HG03159 (cell line): ENCODE measurements around the gene GSAP.
A peak's percentile ranks its signal among the peaks of the same experiment; 100 is the strongest.

Source experiments
- ATAC-seq: cut with Tn5 transposase; IDR thresholded peaks from one replicate; pipeline ENCODE4 v1.9.1; 2021; ENCODE audit warnings: mild to moderate bottlenecking, moderate library complexity; ENCODE audit not compliant: unreplicated experiment

Gene GSAP

GRCh38 chr7:77438131-77438530 is 22.0 kb upstream of the GSAP start:
- ATAC-seq = no peak

GRCh38 chr7:77434570-77435275 is 18.6 kb upstream of the GSAP start:
- ATAC-seq = no peak

- ATAC-seq = no peak
Measured at GRCh38 chr7:77433901-77434300, 17.8 kb upstream of the GSAP start.

- ATAC-seq = no peak
Measured at GRCh38 chr7:77430927-77431326, 14.8 kb upstream of the GSAP start.

GRCh38 chr7:77428777-77429231 is 12.7 kb upstream of the GSAP start:
- no peak for ATAC-seq

GRCh38 chr7:77427996-77428603 is 12.0 kb upstream of the GSAP start:
- ATAC-seq = no peak

- no peak for ATAC-seq
Measured at GRCh38 chr7:77426521-77427051, 10.4 kb upstream of the GSAP start.

- ATAC-seq = peak; percentile 61
Measured at GRCh38 chr7:77426052-77426404, 9.9 kb upstream of the GSAP start.

GRCh38 chr7:77425101-77426051 is 9.2 kb upstream of the GSAP start:
- ATAC-seq = no peak

- ATAC-seq = no peak
Measured at GRCh38 chr7:77422500-77422899, 6.4 kb upstream of the GSAP start.

GRCh38 chr7:77420986-77421672 is 5.0 kb upstream of the GSAP start:
- no peak for ATAC-seq

- ATAC-seq = no peak
Measured at GRCh38 chr7:77420438-77420837, 4.3 kb upstream of the GSAP start.

GRCh38 chr7:77419102-77419501 is 3.0 kb upstream of the GSAP start:
- no peak for ATAC-seq

- ATAC-seq = no peak
Measured at GRCh38 chr7:77417801-77418200, 1.7 kb upstream of the GSAP start.

GRCh38 chr7:77416621-77417371 is 647 bp upstream of the GSAP start:
- ATAC-seq = peak; percentile 21

- peak; percentile 44 for ATAC-seq
Measured at GRCh38 chr7:77415476-77415822, 700 bp downstream of the GSAP start.

GRCh38 chr7:77413861-77414424 is 2.2 kb downstream of the GSAP start:
- ATAC-seq = no peak

- no peak for ATAC-seq
Measured at GRCh38 chr7:77413128-77413527, 3.0 kb downstream of the GSAP start.

GRCh38 chr7:77409739-77410547 is 6.2 kb downstream of the GSAP start:
- ATAC-seq = no peak
